ENCODE results near the gene MYBBP1A.
"Not testable (repeated sequence)": the region's sequence is repeated elsewhere in the genome, so short reads cannot be mapped to it uniquely, and the experiment has no call there.

MYBBP1A gene, protein sequence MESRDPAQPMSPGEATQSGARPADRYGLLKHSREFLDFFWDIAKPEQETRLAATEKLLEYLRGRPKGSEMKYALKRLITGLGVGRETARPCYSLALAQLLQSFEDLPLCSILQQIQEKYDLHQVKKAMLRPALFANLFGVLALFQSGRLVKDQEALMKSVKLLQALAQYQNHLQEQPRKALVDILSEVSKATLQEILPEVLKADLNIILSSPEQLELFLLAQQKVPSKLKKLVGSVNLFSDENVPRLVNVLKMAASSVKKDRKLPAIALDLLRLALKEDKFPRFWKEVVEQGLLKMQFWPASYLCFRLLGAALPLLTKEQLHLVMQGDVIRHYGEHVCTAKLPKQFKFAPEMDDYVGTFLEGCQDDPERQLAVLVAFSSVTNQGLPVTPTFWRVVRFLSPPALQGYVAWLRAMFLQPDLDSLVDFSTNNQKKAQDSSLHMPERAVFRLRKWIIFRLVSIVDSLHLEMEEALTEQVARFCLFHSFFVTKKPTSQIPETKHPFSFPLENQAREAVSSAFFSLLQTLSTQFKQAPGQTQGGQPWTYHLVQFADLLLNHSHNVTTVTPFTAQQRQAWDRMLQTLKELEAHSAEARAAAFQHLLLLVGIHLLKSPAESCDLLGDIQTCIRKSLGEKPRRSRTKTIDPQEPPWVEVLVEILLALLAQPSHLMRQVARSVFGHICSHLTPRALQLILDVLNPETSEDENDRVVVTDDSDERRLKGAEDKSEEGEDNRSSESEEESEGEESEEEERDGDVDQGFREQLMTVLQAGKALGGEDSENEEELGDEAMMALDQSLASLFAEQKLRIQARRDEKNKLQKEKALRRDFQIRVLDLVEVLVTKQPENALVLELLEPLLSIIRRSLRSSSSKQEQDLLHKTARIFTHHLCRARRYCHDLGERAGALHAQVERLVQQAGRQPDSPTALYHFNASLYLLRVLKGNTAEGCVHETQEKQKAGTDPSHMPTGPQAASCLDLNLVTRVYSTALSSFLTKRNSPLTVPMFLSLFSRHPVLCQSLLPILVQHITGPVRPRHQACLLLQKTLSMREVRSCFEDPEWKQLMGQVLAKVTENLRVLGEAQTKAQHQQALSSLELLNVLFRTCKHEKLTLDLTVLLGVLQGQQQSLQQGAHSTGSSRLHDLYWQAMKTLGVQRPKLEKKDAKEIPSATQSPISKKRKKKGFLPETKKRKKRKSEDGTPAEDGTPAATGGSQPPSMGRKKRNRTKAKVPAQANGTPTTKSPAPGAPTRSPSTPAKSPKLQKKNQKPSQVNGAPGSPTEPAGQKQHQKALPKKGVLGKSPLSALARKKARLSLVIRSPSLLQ (N-terminal part only)

DNA sequence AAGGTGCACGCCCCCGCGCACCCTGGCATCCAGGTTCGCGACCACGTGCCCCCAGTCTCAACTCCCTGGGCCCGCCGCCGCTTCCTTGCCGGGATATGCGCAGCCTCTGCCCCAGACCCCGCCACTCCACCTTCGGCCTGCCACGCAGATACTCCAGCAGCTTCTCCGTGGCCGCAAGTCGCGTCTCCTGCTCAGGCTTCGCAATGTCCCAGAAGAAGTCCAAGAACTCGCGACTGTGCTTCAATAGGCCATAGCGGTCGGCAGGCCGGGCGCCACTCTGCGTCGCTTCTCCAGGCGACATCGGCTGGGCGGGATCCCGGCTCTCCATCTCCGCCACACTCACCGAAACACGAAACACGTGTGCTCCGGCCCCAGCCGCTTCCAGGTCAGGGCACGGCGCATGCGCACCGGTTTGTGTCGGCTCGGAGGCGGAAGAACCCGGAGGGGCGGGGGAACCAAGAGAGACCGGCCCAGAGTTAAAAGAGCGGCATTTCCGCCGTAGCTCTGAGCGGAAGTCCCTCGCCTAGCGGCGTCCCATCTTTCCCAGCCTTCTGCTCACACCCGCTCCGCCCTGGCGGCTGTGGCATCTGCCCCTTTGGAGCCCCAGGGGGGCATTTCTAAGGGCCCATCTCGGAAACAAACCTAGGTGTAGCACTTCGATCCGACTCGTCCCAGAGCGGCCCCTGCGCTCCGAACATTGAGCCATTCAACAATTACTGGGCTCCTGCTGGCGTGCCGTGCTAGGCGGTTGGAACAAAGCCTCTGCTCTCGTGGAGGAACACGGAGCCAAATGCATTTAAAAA lies at the start of gene MYBBP1A:
Gene MYBBP1A, minus strand, starts transcription at position 388 of the 803 bp plus-strand sequence. Its CDS starts 60 bp downstream, at position 328.
- peak; percentile 96 for DNase-seq (ENCODE audit: low read depth)

- DNase-seq (ENCODE audit: low read depth): not testable (repeated sequence)
Measured at GRCh38 chr17:4604736-4605135, 49.6 kb upstream of the MYBBP1A start.

GRCh38 chr17:4604111-4604644 lies 49.0 kb upstream of the MYBBP1A start:
- no peak for DNase-seq (ENCODE audit: low read depth)

- DNase-seq (ENCODE audit: low read depth): no peak
Measured at GRCh38 chr17:4602041-4602440, 46.9 kb upstream of the MYBBP1A start.

DNA sequence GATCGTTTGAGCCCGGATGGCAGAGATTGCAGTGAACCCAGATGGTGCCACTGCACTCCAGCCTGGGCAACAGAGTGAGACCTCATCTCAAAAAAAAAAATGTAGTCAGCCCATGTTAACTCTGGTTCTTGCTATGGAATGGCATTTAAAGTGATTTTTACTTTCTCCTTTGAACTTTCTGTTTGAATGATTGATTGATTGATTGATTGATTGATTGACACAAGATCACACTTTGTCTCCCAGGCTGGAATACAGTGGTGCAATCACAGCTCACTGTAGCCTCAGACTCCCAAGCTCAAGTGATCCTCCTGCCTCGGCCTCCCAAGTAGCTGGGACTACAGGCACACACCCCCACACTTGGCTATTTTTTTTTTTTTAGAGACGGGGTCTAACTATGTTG lies 46.1 kb upstream of the MYBBP1A start:
- DNase-seq (ENCODE audit: low read depth): no peak

GRCh38 chr17:4600563-4600962 lies 45.4 kb upstream of the MYBBP1A start:
- no peak for DNase-seq (ENCODE audit: low read depth)

DNA sequence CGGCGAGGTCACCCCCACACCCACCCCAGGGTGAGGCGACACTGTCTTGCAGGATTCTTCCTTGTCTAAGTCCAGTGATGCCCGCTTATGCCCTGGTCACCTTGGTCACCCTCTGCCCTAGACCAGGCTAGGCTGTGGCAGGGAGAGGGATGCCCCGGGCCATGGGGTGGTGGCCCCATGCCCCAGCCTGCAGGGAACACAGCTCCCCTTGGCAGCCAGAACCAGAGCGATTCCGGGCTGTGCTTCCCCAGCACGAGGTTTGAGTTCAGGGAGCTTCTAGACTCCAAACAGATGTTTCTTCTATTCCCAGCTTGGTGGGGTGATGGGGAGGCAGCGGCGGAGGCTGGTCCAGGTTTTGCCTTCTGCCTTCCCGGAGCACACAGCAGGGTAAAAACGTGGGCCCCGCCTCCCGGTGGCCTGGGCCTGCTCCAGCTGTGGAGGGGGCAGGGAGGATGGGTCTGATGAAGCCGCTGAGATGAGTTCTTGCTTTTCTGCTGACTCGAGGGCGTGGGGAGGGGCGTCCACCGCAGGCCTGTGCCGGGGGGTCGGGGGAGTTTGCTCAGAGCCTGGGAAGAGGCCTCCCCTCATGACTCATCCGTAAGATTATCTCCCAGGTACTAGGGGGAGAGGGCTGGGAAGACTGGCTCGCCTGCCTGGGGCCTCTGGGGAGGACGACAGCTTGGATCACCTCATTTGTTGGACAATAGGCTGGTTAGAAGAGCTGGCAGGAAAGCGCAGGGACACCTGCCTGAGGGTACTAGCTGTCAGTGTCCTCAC lies 44.5 kb upstream of the MYBBP1A start:
- no peak for DNase-seq (ENCODE audit: low read depth)

GRCh38 chr17:4598776-4599504 lies 43.8 kb upstream of the MYBBP1A start:
- DNase-seq (ENCODE audit: low read depth): no peak

DNA sequence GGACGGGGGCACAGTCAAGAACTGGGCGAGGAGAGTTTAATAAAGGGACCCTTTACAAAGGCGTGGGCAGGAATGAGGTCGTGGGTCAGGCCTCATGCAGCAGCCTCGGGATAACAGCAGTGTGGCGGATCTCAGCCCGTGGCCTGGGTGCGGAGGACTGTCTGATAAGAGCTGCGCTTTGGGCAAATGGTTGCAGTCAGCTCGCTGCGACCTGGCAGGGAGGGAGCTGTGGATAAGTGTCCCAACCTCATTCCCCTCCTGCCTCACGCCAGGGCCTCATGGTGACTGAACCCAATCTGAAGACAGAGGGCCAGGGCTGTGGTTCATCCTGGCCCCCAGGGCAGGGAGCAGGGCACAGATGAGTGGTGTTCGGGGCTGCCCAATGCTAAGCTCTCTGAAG lies 42.8 kb upstream of the MYBBP1A start:
- DNase-seq (ENCODE audit: low read depth): no peak

GRCh38 chr17:4596636-4597380 lies 41.6 kb upstream of the MYBBP1A start:
- DNase-seq (ENCODE audit: low read depth): no peak

DNA sequence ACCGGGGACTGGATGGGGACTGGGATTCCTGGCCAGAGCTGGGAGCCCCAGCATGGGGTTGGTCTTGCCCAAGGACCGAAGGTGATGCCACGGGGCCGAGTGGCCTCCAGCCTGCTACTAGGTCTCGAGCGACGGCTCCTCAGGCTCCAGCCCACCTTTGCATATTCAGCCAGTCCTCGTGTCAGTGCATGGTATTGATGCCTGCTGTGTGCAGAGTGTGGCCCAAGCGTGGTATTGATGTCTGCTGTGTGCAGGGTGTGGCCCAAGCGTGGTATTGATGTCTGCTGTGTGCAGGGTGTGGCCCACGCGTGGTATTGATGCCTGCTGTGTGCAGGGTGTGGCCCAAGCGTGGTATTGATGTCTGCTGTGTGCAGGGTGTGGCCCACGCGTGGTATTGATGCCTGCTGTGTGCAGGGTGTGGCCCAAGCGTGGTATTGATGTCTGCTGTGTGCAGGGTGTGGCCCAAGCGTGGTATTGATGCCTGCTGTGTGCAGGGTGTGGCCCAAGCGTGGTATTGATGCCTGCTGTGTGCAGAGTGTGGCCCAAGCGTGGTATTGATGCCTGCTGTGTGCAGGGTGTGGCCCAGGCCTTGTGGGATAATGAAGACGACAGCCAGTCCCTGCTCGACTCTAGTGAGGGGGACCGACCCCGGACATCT lies 40.6 kb upstream of the MYBBP1A start:
- DNase-seq (ENCODE audit: low read depth): not testable (repeated sequence)

GRCh38 chr17:4594931-4595684 lies 39.9 kb upstream of the MYBBP1A start:
- DNase-seq (ENCODE audit: low read depth): peak; percentile 19

- DNase-seq (ENCODE audit: low read depth): no peak
Measured at GRCh38 chr17:4594406-4594805, 39.2 kb upstream of the MYBBP1A start.

DNA sequence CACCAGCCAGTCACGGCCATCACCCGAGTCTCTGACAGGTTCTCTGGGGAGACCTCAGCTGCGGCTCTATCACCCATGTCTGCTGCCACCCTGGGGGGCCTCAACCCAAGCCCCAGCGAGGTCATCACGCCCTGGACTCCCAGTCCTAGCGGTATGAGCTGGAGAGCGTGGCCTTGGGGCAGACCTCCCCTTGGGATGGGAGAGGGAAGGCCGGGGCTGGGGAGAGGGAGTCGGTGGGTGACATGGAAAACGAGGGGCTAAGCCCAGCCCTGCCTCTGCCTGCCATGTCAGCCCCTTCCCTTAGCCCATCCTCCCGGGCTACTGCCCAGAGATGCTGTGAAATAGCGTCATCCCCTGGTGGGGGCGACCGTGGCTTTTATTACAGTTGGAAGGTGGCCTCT lies 37.8 kb upstream of the MYBBP1A start:
- no peak for DNase-seq (ENCODE audit: low read depth)

DNA sequence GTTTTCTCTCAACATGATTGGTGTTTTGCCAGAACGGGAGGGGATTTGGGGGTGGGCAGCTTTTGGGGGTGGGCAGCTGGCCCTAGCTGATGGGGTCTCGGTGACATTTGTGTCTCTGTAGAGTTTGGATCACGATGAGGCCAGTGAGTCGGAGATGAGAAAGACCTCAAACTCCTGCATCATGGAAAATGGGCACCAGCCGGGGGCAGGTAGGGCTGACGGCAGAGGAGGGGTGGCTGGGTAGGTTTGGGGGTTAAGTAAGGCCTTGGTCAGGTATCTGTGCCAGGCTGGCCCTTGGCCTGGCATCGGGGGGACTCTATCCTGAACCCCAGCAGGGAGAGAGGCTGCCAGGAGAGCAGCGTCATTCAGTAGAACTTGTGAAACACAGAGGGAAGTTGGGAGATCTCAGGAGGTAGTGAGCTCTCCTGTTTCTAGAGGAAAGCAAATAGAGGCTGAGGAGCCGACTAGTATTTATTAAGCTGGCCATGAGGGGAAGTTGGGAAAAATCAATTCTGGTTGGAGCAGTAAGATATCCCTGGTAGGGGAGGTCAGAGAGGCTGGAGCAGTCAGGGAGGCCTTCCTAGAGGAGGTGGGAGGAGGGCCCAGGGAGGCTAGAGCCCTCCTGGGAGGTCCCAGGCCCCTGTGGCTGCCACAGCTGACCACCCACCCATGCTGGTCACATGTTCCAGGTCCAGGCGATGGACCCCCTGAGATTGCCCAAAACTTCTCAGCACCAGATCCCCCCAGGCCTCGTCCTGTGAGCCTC lies 37.2 kb upstream of the MYBBP1A start:
- no peak for DNase-seq (ENCODE audit: low read depth)

- DNase-seq (ENCODE audit: low read depth): no peak
Measured at GRCh38 chr17:4591529-4591928, 36.3 kb upstream of the MYBBP1A start.

- DNase-seq (ENCODE audit: low read depth): no peak
Measured at GRCh38 chr17:4590981-4591453, 35.8 kb upstream of the MYBBP1A start.
